GM21528 (cell line): ENCODE measurements around the gene SLC6A12.
"Not testable (repeated sequence)": the region's sequence is repeated elsewhere in the genome, so short reads cannot be mapped to it uniquely, and the experiment has no call there.

Source experiments
- ATAC-seq: cut with Tn5 transposase; IDR thresholded peaks from one replicate; pipeline ENCODE4 v1.9.1; 2021; ENCODE audit warnings: mild to moderate bottlenecking, moderate library complexity; ENCODE audit not compliant: unreplicated experiment, low FRiP score

Gene SLC6A12

DNA sequence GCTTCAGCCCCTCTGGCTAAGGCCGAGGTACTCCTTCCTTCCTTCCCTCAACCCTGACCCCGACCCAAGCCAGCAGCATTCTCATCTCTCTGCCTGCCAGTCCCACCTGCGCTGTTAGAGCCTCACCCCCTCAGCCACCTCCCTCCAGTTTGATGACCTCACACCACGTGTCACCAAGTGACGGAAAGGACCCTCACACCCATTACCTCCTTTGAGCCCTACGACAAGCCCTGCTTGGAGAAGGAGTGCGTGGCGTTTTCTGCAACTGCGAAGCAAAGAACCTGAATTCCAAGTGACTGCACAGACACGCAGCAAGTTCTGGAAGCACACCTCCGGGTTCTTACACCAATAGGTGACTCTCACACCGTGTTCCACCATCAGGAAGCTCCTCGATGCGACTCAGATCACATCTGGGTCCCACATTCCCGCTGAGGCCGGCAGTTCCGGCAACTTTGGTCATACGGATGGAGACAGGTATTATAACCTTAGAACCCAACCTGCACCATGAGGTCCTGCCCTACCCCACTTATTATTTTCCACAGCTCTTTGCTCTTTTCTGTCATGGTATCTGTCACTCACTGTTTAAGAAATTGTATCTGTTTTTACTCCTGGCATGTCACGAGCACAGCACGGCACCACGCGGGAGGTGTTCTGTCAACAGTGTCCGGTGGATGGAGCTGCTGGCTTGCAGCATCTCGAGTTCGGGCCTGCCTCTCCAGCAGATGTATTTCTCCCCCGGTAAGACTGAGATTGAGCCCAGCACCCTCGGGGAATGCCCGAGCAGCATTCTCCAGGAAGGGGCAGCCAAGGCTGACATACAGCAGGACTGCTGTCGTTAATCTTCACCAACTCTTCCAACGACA lies 5.0 kb upstream of the SLC6A12 start:
- no peak for ATAC-seq

DNA sequence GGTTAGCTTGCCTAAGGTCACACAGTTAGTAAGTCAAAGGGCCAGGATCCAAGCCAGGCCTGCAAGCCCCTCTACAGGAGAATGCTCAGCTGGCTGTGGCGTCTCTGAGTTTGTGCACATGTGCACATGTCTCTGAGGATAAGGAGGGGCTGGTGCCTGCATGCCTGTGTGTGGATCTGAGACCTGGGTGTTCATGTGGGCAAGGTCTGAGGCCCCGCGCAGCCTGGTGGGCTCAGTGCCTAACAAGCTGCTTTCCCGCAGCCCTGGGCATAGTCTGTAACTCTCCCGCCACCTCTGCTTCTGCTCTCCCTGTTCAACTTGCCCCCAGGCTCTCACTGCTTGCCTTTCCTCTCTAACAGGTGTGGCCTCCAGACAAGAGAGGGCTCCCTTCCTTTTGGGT lies 4.3 kb upstream of the SLC6A12 start:
- ATAC-seq = no peak

DNA sequence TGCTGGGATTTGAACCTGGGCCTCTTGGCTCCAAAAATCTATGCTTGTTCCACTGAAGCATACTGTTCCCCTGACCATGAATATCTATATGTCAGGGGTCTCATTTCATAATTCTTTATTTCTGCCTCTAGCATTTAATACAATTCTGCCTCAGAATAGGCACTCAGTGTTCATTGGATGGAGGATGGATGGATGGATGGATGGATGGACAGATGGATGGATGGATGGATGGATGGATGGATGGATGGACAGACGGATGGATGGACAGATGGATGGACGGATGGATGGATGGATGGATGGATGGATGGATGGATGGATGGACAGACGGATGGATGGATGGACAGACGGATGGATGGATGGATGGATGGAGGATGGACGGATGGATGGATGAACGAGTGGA lies 3.1 kb upstream of the SLC6A12 start:
- not testable (repeated sequence) for ATAC-seq

DNA sequence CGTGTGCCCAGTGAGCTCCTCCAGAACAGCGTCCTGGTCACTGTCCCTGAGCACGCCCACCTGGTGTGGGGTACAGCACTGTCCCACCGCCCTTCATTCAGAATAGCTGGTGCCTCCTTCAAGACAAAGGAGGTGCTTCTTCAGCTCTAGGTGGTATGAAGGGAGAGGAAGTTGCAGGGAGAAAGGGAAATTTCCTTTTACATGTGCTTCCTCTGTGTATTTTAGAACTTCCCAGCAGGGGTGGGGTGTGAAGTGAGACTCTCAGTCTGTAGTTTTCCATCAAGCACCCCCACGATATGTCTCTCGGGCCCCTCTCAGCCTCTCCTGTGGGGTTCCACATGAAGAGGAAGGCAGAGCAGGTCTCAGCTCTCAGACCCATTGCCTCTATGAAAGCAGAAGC lies 1.2 kb upstream of the SLC6A12 start:
- ATAC-seq = no peak

DNA sequence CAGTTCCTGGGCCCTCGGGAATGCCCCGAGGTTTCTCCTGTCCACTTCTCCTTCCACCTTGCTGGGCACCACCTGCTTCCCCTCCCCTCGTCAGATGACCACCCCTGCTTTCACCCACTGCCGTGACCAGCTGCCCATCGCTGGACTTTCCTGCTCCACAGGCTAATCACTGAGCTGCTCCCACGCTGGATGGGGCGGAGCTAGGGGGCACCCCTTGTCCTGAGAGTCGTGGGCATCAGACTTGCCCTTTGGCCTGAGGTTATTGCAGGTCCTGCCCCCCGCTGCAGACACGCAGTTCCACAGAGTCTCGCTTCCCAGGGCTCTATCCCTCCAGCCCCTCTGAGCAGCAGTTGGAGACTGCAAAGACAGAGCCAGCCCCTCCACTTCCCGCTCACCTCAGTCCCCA lies 427 bp downstream of the SLC6A12 start:
- no peak for ATAC-seq

DNA sequence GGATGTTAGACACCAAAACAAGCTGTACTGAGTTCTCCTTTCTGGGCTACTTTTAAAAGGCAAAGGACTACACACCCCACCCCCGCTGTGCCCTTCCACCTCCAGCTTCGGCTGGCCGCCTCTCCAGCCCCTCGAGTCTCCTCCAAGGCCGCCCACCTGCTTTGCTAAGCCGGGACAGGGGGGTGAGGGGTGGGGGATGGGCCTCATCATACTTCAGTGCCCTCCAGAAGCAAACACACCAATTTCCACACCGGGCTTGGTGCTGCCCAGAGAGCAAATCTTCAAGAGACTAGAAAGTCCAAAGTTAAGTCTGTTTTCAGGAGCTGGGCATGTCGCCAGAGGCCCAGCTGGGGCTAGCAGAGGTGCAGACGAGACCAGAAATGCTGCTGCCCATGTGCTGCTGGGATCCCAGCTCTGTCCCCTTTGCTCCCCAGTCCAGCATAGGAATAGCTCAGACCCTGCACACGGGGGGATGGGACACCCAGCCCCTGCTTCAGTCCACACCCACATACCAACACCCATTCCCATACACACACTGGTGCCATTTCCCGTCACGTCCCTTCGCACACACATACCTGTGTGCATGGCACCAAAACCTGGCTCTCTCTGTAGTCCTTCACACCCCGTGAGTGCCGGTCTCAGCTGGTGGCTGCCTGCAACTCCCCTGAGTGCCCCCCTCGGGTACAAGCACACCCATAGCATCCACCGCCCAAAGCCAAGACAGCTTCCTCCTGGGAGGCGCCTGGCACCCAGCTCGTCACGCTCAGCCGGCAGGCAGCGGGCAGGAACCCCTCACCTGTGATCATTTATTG lies 1.0 kb downstream of the SLC6A12 start:
- ATAC-seq = no peak

DNA sequence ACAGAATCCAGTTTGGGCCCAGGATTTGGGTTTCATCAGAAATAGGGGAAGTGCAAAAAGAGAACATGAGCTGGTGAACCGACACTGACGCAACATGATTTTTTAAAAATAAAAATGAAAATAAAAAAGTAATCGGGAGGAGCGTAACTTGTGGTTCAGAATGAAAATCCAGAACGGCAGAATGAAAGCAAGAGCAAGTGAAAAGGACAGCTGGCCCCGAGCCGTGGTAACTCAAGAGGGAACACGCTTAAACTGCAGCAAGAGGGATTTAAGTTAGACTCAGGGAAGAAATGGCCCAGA lies 1.6 kb downstream of the SLC6A12 start:
- no peak for ATAC-seq

DNA sequence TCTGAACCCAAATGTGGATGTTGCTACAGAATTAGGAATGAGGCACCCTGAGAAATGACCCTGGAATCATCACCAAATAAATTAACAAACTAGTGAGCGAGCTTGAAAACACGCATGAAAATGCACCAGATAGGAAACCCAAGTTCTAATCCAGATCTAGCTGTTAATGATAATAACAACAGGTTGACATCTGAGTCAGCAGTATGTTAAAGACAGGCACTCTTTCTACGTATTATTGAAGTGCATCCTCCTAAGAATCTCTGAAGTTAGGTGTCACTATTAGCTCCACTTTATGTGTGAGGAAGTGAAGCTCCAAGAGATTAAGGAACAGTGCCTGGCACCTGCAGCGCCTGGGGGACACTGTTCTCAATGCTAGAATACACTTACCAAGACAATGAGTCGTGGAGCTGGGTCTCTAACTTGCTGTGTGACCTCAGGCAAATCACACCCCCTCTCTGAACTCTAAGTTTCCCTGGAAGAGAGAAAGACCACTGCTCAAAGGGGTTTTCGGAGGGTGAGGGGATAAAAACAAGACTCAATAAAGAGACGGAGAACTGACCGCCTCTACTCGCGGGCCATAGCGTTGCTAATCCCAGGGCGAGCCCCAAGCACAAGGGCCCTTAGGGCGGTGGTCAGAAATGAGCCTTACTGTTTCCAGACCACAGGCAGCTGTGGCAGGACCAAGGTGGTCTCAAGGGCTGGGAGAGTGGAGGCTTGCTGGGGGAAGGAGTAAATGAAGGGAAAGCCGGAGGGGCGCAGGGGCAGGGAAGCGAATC lies 2.1 kb downstream of the SLC6A12 start:
- ATAC-seq = no peak

DNA sequence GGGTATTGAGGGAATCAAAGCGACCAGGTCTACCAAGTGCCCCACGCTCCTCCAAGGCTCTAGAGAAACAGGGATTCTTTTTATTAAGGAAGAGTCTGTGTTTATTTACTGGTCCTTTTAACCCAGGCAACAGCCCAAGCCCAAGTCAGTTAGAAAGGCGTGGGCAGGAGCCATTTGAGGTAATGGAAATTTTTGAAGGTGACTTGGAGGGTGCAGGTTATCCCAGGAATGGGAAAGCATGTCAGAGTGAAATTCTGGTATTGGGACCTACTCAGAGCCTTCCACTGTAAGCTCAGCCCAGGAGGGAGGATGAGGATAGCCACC lies 2.9 kb downstream of the SLC6A12 start:
- no peak for ATAC-seq

DNA sequence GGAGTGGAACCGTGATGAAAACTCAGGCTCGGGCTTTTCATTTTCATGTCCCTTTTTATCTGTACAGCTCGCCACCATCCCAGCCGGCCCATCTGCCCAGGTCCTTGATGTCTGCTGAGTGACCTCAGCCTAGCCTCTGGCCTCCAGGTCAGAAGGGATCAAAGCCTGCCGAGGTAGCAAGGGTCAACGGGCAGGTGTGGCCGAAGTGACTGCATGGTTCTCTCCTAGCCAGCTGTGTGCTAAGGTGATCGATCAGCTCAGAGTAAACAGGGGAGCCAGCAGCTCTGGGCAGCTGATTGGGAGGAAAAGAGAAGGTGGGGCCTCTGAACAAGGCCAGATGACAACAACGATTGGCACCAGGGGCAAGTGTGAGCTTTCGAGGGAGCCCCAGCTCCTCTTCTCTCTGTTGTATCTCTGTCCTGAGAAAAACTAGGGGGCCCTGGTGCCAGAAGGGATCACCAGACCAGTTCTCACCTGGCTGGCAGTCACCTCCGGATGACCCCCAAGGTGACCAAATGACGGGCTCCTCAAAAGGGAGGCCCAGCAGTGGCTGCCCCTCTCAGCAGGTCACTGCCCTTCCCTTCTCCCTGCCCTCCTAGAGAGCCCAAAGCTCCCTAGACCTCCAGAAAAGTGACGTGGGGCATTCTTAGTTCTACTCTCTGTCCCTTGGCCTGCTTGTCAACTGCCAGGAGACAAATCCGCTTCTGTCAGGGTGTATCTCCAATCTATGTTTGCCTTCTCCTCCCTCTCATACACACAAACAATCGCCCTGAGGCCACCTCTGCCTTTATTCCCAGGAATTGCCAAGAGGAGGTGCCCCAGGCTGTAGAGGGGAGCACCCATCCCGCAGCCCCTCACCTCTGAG lies 3.4 kb downstream of the SLC6A12 start:
- ATAC-seq = no peak

DNA sequence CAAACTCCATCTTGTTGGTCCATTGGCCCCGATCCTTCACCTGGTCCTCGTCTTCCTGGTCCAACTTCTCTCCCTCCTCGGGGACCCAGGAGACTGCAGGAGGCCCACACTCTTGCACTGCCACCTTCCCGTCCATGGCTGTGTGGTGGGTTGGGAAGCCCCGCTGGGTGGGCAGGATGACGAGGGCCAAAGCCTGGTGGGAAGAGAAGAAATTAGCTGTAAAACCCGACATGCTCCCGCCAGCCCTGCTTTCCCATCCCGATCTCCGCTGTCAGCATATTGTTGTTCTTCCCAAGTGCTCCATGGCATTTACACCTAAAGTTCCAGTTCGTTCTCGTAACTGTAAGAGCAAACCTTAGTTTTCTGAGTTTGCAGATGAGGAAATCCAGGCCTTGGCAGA lies 4.1 kb downstream of the SLC6A12 start:
- ATAC-seq = no peak

DNA sequence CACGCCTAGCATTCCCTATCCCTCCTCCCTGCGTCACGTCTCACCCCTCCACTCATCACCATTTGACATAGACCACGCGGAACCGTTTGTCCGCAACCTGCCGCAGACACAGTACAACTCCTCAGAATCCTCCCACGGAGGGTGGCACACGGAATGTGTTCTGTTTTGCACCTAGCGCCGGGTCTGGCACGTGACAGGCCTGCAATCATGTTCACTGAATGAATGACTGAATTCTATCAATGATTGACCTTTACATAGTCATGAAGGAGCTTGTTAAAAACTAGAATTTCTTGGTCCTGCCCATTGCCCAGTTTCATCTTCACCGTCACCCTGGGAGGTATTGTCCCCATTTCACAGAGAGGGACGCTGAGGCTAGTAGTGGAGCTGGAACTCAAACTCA lies 4.7 kb downstream of the SLC6A12 start:
- ATAC-seq = no peak

DNA sequence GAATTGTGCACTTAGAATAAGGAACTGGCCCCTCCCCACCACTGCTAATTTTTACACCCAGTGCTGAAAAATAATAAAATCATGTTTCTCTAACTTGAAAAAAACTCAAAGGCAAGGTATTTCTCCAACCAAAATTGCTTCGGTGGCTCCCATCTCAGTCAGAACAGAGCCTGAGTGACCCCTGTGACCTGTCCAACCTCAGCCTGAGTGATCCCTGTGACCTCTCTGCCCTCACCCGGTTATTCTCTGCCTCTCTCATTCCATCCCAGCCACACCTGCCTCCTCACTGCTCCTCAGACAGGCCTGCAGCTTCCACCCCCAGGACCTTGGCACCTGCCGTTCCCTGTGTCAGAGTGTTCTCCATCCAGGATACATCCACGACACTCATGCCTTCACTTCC lies 5.1 kb downstream of the SLC6A12 start:
- ATAC-seq = no peak

DNA sequence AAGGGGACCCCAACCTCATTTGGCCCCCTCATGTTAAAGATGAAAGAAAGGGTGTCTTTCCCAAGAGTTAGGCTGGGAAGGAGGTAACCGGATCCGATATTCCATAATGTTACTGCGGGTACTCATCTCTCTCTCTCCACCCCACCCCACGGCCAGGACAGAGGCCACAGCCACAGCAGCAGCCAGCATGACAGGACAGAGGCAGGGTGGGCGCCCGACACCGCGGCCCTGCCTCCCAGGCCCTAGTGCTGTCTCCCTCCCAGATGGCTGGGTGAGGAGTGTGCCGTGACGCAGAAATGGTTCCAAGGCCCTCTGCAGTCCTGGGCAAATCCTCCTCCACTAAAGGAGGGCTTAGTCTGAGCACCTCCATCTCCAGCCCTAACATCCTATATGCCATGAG lies 6.2 kb downstream of the SLC6A12 start:
- no peak for ATAC-seq

DNA sequence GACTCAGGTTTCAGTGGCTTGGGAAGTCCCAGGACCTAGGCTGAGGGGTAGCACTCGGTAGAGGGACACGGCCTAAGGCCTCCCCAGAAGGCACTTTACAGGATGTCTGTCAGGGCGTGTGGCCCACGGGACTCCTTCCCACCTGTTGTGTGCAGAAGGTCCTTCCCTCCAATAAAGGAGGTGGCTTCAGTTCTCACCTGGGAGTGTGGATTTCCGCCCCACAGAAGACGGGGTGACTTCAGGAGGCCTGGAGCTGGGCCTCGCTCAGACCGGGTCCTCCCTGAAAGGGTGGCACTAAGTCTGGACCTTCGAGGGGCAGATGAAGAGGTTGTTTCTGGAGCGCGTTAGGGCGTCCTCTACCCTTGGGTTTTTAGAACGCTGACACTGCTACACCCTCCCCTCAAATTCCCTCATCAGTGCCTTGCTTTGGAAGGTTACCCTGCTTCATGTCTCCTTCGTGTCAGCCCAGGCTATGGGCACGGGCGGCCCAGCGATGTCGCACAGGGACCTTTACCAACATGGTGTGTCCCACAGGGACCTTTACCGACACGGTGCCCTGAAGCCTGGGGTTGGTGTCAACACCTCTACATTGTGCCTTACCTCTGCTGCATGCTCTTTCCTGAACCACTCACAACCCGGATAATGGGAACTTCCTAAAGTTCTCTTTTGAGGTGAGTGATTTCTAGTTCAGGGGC lies 7.1 kb downstream of the SLC6A12 start:
- ATAC-seq = no peak

DNA sequence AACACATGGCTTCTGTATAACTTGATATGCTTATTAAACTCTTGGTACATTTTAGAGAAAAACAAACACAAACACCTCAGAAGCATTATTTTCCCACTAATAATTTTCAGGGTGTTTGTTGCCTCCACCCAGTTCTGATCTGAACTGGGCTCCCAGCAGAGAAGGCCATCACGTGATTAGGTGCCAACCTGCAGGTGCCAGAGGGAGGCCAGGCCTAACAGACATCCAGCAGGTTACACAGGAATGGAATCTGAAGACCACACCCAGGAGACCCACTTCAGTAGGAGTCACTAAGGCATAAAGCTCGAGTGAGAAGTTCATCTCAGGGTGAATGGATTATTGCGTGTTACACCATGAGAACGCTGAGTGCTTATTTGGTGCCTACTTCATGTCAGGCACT lies 8.9 kb downstream of the SLC6A12 start:
- ATAC-seq = no peak

DNA sequence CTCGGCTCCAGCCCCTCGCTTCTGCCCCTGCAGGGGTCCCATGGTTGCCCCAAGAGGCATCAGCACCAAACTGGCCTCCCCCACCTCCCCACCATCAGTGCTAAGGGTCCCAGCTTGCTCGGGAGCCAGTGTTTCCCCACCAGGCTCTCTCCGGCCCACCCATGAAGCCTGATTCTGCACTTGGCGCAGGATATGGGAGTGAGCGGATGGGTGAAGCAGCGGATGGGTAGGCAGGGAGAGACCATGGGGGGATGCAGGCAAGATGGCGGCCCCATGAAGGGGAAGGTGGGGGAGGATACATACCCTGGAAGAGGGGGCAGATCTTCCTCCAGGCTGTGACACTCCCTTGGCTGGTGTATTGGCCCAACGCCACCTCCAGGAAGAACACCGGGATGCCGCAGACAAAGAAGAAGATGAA lies 9.7 kb downstream of the SLC6A12 start:
- no peak for ATAC-seq

DNA sequence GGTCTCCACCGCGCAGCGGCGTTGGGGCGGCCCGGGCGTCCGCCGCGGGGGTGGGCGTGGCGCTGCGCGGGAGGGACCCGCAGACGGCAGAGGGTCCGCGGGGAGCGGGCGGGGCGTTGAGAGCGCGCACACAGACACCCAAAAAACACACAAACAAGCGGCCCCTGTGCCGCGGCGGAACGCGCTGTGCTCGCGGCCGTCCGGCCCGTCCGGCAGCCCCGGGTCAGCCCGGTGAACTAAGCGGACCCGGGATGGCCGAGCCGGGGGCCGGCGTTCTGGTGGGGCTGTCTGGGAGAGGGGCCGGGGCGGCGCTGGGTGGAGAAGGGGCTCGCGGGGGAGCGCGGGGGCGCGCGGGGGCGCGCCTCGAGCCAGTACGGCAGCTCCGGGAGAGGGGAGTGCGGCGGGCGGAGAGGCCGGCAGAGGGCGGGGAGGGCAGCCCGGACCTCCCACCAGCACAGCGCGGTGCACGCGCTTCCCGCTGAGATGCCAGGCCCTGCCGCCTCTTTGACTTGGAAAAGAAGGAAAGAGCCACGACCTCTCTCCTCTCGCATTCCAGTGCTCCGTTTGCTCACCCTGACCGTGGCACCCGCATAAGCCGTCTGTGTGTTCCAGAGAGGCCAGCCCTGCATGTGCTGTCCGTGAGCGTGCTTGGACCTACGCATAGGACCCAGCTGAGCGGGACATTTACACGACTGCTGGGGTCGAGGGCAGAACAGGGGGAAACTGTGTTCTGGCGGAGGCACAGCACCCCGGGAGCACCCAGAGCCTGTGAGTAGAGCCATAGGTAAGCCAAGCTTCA lies 10.3 kb downstream of the SLC6A12 start:
- ATAC-seq = no peak

DNA sequence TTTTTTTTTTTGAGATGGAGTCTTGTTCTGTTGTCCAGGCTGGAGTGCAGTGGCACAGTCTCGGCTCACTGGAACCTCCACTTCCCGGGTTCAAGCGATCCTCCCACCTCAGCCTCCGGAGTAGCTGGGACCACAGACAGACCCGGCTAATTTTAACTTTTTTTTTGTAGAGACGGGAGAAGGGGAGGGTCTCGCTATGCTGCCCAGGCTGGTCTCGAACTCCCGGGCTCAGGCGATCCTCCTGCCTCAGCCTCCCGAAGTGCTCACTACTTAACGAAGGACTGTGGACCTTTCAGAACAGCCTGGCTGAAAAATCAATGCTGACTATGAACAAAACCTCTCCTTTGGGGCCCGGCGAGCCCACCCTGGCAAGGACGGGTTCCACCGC lies 10.9 kb downstream of the SLC6A12 start:
- no peak for ATAC-seq
